Endothelial cell of umbilical vein (primary cell): Measurements from ENCODE around the gene SMIM38.

Experiments
- EZH2 ChIP-seq: IDR thresholded peaks from 2 replicates; pipeline ENCODE4 v1.6.1; 2012; ENCODE audit warnings: borderline replicate concordance, low read depth, mild to moderate bottlenecking, moderate library complexity, low read length, inconsistent platforms; ENCODE audit not compliant: severe bottlenecking
- FOS ChIP-seq: IDR thresholded peaks from 2 replicates; pipeline ENCODE4 v1.6.1; 2011; ENCODE audit warnings: mild to moderate bottlenecking, low read length, moderate library complexity, borderline replicate concordance; ENCODE audit not compliant: insufficient read depth
- GATA2 ChIP-seq: IDR thresholded peaks from 2 replicates; pipeline ENCODE4 v1.7.0; 2011; ENCODE audit warnings: low read depth, mild to moderate bottlenecking, moderate library complexity, mixed read lengths, low read length; ENCODE audit not compliant: insufficient read length, insufficient read depth
- JUN ChIP-seq: IDR thresholded peaks from 2 replicates; pipeline ENCODE4 v1.6.1; 2011; ENCODE audit warnings: borderline replicate concordance, low read depth; ENCODE audit not compliant: insufficient read length, insufficient read depth
- MYC ChIP-seq: IDR thresholded peaks from one replicate; pipeline ENCODE4 v1.6.1; 2011; ENCODE audit warnings: mild to moderate bottlenecking, low read depth, low read length
- POLR2A ChIP-seq: IDR thresholded peaks from 2 replicates; pipeline ENCODE4 v1.6.1; 2012; ENCODE audit warnings: low read depth, mild to moderate bottlenecking, control low read depth, low read length
- POLR2AphosphoS5 ChIP-seq: IDR thresholded peaks from 2 replicates; pipeline ENCODE4 v1.6.1; 2012; ENCODE audit warnings: low read depth, mild to moderate bottlenecking, control low read depth, low read length, moderate library complexity; ENCODE audit not compliant: insufficient read depth
- TF ChIP-seq, protein P1 (sequence below), 2 donors: IDR thresholded peaks; 1 replicate in 1 of 2; 2 replicates in 1 of 2; pipeline ENCODE4 v1.5.1; 2011; ENCODE audit warnings: low read length in 2 of 2, mild to moderate bottlenecking in 2 of 2, moderate library complexity in 2 of 2, control low read depth in 1 of 2, inconsistent platforms in 1 of 2, low read depth in 1 of 2; ENCODE audit not compliant: insufficient read depth in 1 of 2; ENCODE audit errors: extremely low read depth in 1 of 2
- TF ChIP-seq, protein P2 (sequence below): IDR thresholded peaks from 2 replicates; pipeline ENCODE4 v1.6.1; 2011; ENCODE audit not compliant: insufficient read depth, insufficient read length

DNA sequence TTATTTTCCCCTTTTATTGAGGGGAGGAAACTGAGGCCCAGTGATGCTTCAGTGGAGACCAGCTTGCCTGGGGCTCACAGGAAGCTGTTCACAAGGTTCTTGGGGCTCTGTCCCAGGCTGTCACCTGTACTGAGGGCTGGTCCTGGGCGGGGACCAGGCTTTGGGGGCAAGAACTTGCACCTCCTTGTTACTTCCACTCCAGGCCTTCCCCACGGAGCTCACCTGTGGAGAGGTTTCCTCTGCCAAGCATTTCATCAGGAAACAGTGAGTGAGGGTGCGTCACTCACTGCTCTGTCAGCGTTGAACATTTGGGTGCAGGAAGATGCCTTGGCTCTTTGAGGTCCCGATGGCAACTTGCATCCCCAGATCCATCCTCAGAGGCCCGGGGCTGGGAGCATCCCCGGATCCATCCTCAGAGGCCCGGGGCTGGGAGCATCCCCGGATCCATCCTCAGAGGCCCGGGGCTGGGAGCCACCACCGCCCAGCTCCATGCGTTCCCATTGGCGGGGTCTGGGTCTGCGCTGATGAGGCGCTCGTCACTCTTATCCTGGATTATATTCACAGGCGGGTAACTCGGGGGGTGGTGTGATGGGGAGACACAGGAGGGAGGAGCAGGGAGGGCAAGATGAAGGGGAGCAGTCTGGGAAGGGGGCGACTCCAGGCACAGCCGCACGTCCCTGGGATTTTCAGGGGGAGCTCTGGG, 1.4 kb upstream of the SMIM38 start:
- TF ChIP-seq, protein P1, sequence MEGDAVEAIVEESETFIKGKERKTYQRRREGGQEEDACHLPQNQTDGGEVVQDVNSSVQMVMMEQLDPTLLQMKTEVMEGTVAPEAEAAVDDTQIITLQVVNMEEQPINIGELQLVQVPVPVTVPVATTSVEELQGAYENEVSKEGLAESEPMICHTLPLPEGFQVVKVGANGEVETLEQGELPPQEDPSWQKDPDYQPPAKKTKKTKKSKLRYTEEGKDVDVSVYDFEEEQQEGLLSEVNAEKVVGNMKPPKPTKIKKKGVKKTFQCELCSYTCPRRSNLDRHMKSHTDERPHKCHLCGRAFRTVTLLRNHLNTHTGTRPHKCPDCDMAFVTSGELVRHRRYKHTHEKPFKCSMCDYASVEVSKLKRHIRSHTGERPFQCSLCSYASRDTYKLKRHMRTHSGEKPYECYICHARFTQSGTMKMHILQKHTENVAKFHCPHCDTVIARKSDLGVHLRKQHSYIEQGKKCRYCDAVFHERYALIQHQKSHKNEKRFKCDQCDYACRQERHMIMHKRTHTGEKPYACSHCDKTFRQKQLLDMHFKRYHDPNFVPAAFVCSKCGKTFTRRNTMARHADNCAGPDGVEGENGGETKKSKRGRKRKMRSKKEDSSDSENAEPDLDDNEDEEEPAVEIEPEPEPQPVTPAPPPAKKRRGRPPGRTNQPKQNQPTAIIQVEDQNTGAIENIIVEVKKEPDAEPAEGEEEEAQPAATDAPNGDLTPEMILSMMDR (IDR thresholded peaks at IDR 0.05; ENCODE audit: extremely low read depth in 1 of 2, insufficient read depth in 1 of 2, low read depth in 1 of 2, low read length in 2 of 2) = no peak
- TF ChIP-seq POLR2A (no peak), FOS (no peak), EZH2 (no peak), JUN (no peak), MYC (no peak), POLR2AphosphoS5 (no peak), GATA2 (no peak)
- TF ChIP-seq, protein P2, sequence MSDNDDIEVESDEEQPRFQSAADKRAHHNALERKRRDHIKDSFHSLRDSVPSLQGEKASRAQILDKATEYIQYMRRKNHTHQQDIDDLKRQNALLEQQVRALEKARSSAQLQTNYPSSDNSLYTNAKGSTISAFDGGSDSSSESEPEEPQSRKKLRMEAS = no peak
